ENCODE data around the gene PDE11A.

The PDE11A gene

GRCh38 chr2:177826897-177827296, 245.7 kb downstream of the PDE11A start:
- Histone ChIP-seq H3K36me3 (ENCODE audit: insufficient read depth, low read length) (no peaks in the 10 kb centered on the region), H2AFZ (ENCODE audit: low read length, unreplicated experiment) (no peak overlapping the region), H3K4me1 (ENCODE audit: control insufficient read depth, insufficient read depth, low read length, unreplicated experiment) (no peaks in the 10 kb centered on the region), H3K79me2 (ENCODE audit: control insufficient read depth, insufficient read depth, low read length, unreplicated experiment) (no peaks in the 10 kb centered on the region), H3K27ac (ENCODE audit: low read depth, low read length) (no peak overlapping the region), H3K4me3 (ENCODE audit: low read depth, low read length) (no peak overlapping the region), H3K27me3 (ENCODE audit: insufficient read depth, low read length) (peaks cover 35% of the 10 kb centered on the region; the same call in 1 of the 2 replicates)

- H3K4me1 ChIP-seq (ENCODE audit: control insufficient read depth, insufficient read depth, low read length, unreplicated experiment) = no peaks in the 10 kb centered on the region
Measured at GRCh38 chr2:177822941-177823340, 249.6 kb downstream of the PDE11A start.

GRCh38 chr2:177818412-177818811, 254.2 kb downstream of the PDE11A start:
- Histone ChIP-seq H3K4me1 (ENCODE audit: control insufficient read depth, insufficient read depth, low read length, unreplicated experiment) (no peaks in the 10 kb centered on the region), H3K4me3 (ENCODE audit: low read depth, low read length) (no peak overlapping the region), H3K36me3 (ENCODE audit: insufficient read depth, low read length) (no peaks in the 10 kb centered on the region), H3K79me2 (ENCODE audit: control insufficient read depth, insufficient read depth, low read length, unreplicated experiment) (no peaks in the 10 kb centered on the region), H3K27me3 (ENCODE audit: insufficient read depth, low read length) (peaks cover 9% of the 10 kb centered on the region; the same call in 1 of the 2 replicates), H2AFZ (ENCODE audit: low read length, unreplicated experiment) (no peak overlapping the region), H3K27ac (ENCODE audit: low read depth, low read length) (no peak overlapping the region)

More at GRCh38 chr2:177822941-177823340, 249.6 kb downstream of the PDE11A start:
- H3K79me2 ChIP-seq (ENCODE audit: control insufficient read depth, insufficient read depth, low read length, unreplicated experiment) = no peaks in the 10 kb centered on the region
- H3K27me3 ChIP-seq (ENCODE audit: insufficient read depth, low read length) = peaks cover 33% of the 10 kb centered on the region; the same call in 1 of the 2 replicates
- H2AFZ ChIP-seq (ENCODE audit: low read length, unreplicated experiment) = no peak overlapping the region
- H3K27ac ChIP-seq (ENCODE audit: low read depth, low read length) = no peak overlapping the region
- H3K4me3 ChIP-seq (ENCODE audit: low read depth, low read length) = no peak overlapping the region
- no peaks in the 10 kb centered on the region for H3K36me3 ChIP-seq (ENCODE audit: insufficient read depth, low read length)

GRCh38 chr2:177817300-177817699, 255.3 kb downstream of the PDE11A start:
- Histone ChIP-seq H3K79me2 (ENCODE audit: control insufficient read depth, insufficient read depth, low read length, unreplicated experiment) (no peaks in the 10 kb centered on the region), H3K4me1 (ENCODE audit: control insufficient read depth, insufficient read depth, low read length, unreplicated experiment) (no peaks in the 10 kb centered on the region), H2AFZ (ENCODE audit: low read length, unreplicated experiment) (no peak overlapping the region), H3K27me3 (ENCODE audit: insufficient read depth, low read length) (peaks cover 6% of the 10 kb centered on the region; the same call in 1 of the 2 replicates), H3K4me3 (ENCODE audit: low read depth, low read length) (no peak overlapping the region), H3K36me3 (ENCODE audit: insufficient read depth, low read length) (no peaks in the 10 kb centered on the region), H3K27ac (ENCODE audit: low read depth, low read length) (no peak overlapping the region)

GRCh38 chr2:177816766-177817165, 255.8 kb downstream of the PDE11A start:
- no peak overlapping the region for H3K27ac ChIP-seq (ENCODE audit: low read depth, low read length)
- no peaks in the 10 kb centered on the region for H3K36me3 ChIP-seq (ENCODE audit: insufficient read depth, low read length)
- no peaks in the 10 kb centered on the region for H3K4me1 ChIP-seq (ENCODE audit: control insufficient read depth, insufficient read depth, low read length, unreplicated experiment)
- H3K27me3 ChIP-seq (ENCODE audit: insufficient read depth, low read length) = peaks cover 4% of the 10 kb centered on the region; the same call in 1 of the 2 replicates
- H3K79me2 ChIP-seq (ENCODE audit: control insufficient read depth, insufficient read depth, low read length, unreplicated experiment) = no peaks in the 10 kb centered on the region
- H3K4me3 ChIP-seq (ENCODE audit: low read depth, low read length) = no peak overlapping the region
- no peak overlapping the region for H2AFZ ChIP-seq (ENCODE audit: low read length, unreplicated experiment)

- H3K27ac ChIP-seq (ENCODE audit: low read depth, low read length) = no peak overlapping the region
- no peaks in the 10 kb centered on the region for H3K79me2 ChIP-seq (ENCODE audit: control insufficient read depth, insufficient read depth, low read length, unreplicated experiment)
Measured at GRCh38 chr2:177812713-177813396, 259.7 kb downstream of the PDE11A start.

GRCh38 chr2:177810906-177811305, 261.7 kb downstream of the PDE11A start:
- peaks cover 8% of the 10 kb centered on the region; the same call in 1 of the 2 replicates for H3K27me3 ChIP-seq (ENCODE audit: insufficient read depth, low read length)
- no peak overlapping the region for H3K27ac ChIP-seq (ENCODE audit: low read depth, low read length)
- H3K79me2 ChIP-seq (ENCODE audit: control insufficient read depth, insufficient read depth, low read length, unreplicated experiment) = no peaks in the 10 kb centered on the region
- no peaks in the 10 kb centered on the region for H3K36me3 ChIP-seq (ENCODE audit: insufficient read depth, low read length)
- H3K4me3 ChIP-seq (ENCODE audit: low read depth, low read length) = no peak overlapping the region
- no peaks in the 10 kb centered on the region for H3K4me1 ChIP-seq (ENCODE audit: control insufficient read depth, insufficient read depth, low read length, unreplicated experiment)
- H2AFZ ChIP-seq (ENCODE audit: low read length, unreplicated experiment) = no peak overlapping the region

More at GRCh38 chr2:177812713-177813396, 259.7 kb downstream of the PDE11A start:
- Histone ChIP-seq H3K4me3 (ENCODE audit: low read depth, low read length) (no peak overlapping the region), H3K27me3 (ENCODE audit: insufficient read depth, low read length) (peaks cover 8% of the 10 kb centered on the region; the same call in 1 of the 2 replicates), H3K4me1 (ENCODE audit: control insufficient read depth, insufficient read depth, low read length, unreplicated experiment) (no peaks in the 10 kb centered on the region), H3K36me3 (ENCODE audit: insufficient read depth, low read length) (no peaks in the 10 kb centered on the region), H2AFZ (ENCODE audit: low read length, unreplicated experiment) (no peak overlapping the region)

- Histone ChIP-seq H3K27me3 (ENCODE audit: insufficient read depth, low read length) (peaks cover 8% of the 10 kb centered on the region; the same call in 1 of the 2 replicates), H3K79me2 (ENCODE audit: control insufficient read depth, insufficient read depth, low read length, unreplicated experiment) (no peaks in the 10 kb centered on the region), H3K36me3 (ENCODE audit: insufficient read depth, low read length) (no peaks in the 10 kb centered on the region), H3K4me1 (ENCODE audit: control insufficient read depth, insufficient read depth, low read length, unreplicated experiment) (no peaks in the 10 kb centered on the region), H3K4me3 (ENCODE audit: low read depth, low read length) (no peak overlapping the region), H2AFZ (ENCODE audit: low read length, unreplicated experiment) (no peak overlapping the region), H3K27ac (ENCODE audit: low read depth, low read length) (no peak overlapping the region)
Measured at GRCh38 chr2:177808984-177809809, 263.4 kb downstream of the PDE11A start.

GRCh38 chr2:177806025-177806424, 266.6 kb downstream of the PDE11A start:
- no peaks in the 10 kb centered on the region for H3K4me1 ChIP-seq (ENCODE audit: control insufficient read depth, insufficient read depth, low read length, unreplicated experiment)
- no peaks in the 10 kb centered on the region for H3K36me3 ChIP-seq (ENCODE audit: insufficient read depth, low read length)
- no peaks in the 10 kb centered on the region for H3K79me2 ChIP-seq (ENCODE audit: control insufficient read depth, insufficient read depth, low read length, unreplicated experiment)
- no peak overlapping the region for H2AFZ ChIP-seq (ENCODE audit: low read length, unreplicated experiment)
- H3K4me3 ChIP-seq (ENCODE audit: low read depth, low read length) = no peak overlapping the region
- no peak overlapping the region for H3K27ac ChIP-seq (ENCODE audit: low read depth, low read length)
- peaks cover 15% of the 10 kb centered on the region for H3K27me3 ChIP-seq (ENCODE audit: insufficient read depth, low read length)

- H3K27me3 ChIP-seq (ENCODE audit: insufficient read depth, low read length) = peaks cover 35% of the 10 kb centered on the region
Measured at GRCh38 chr2:177799531-177799930, 273.0 kb downstream of the PDE11A start.

More at GRCh38 chr2:177799531-177799930, 273.0 kb downstream of the PDE11A start:
- H2AFZ ChIP-seq (ENCODE audit: low read length, unreplicated experiment) = no peak overlapping the region
- H3K36me3 ChIP-seq (ENCODE audit: insufficient read depth, low read length) = no peaks in the 10 kb centered on the region
- no peaks in the 10 kb centered on the region for H3K79me2 ChIP-seq (ENCODE audit: control insufficient read depth, insufficient read depth, low read length, unreplicated experiment)
- H3K4me3 ChIP-seq (ENCODE audit: low read depth, low read length) = no peak overlapping the region
- H3K4me1 ChIP-seq (ENCODE audit: control insufficient read depth, insufficient read depth, low read length, unreplicated experiment) = no peaks in the 10 kb centered on the region
- H3K27ac ChIP-seq (ENCODE audit: low read depth, low read length) = no peak overlapping the region

All from ACC112 (cell line).